ENCODE results near the gene PRKG1. TPM values are rescaled to one million over a fixed set of nuclear protein-coding genes. Genes with fewer than 3 reads are reported as not detected.
"Not testable (repeated sequence)": the region's sequence is repeated elsewhere in the genome, so short reads cannot be mapped to it uniquely, and the experiment has no call there.

Gene PRKG1
- total RNA-seq, 2 experiments from 2014 or later = not detected

- no peaks in the 10 kb centered on the region for H3K9me3 Mint-ChIP-seq
- CTCF ChIA-PET = no interaction called here
- POLR2A ChIA-PET = no interaction called here
- no peaks in the 10 kb centered on the region for H3K4me1 Mint-ChIP-seq
- no peak for DNase-seq
- H3K27ac Mint-ChIP-seq = no peak overlapping the region
- H3K4me3 Mint-ChIP-seq = no peak overlapping the region
- H3K36me3 Mint-ChIP-seq (ENCODE audit: low read depth) = no peaks in the 10 kb centered on the region
- no peaks in the 10 kb centered on the region for H3K27me3 Mint-ChIP-seq
Measured at GRCh38 chr10:51340366-51340765, 266.1 kb downstream of the PRKG1 start.

- no peak overlapping the region for H3K4me3 Mint-ChIP-seq
- DNase-seq = no peak
- ChIA-PET POLR2A (no interaction called here), CTCF (no interaction called here)
- H3K27me3 Mint-ChIP-seq = no peaks in the 10 kb centered on the region
- H3K9me3 Mint-ChIP-seq = no peaks in the 10 kb centered on the region
- no peaks in the 10 kb centered on the region for H3K4me1 Mint-ChIP-seq
- no peaks in the 10 kb centered on the region for H3K36me3 Mint-ChIP-seq (ENCODE audit: low read depth)
- no peak overlapping the region for H3K27ac Mint-ChIP-seq
Measured at GRCh38 chr10:51340845-51341610, 266.7 kb downstream of the PRKG1 start.

DNA sequence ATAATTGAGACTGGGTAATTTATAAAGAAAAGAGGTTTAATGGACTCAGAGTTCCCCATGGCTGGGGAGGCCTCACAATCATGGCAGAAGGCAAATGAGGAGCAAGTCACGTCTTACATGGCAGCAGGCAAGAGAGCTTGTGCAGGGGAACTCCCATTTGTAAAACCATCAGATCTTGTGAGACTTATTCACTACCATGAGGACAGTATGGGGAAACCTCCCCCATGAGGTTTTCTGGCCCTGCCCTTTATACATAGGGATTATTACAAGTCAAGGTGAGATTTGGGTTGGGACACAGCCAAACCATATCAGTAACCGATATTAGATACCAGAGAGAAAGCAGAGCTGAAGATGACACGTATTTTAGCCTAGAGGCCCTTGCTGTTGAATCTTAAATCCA lies 267.5 kb downstream of the PRKG1 start:
- H3K27me3 Mint-ChIP-seq; H3K36me3 Mint-ChIP-seq (ENCODE audit: low read depth); H3K4me1 Mint-ChIP-seq; H3K9me3 Mint-ChIP-seq; DNase-seq; H3K4me3 Mint-ChIP-seq; POLR2A ChIA-PET; CTCF ChIA-PET; H3K27ac Mint-ChIP-seq: not testable (repeated sequence)

DNA sequence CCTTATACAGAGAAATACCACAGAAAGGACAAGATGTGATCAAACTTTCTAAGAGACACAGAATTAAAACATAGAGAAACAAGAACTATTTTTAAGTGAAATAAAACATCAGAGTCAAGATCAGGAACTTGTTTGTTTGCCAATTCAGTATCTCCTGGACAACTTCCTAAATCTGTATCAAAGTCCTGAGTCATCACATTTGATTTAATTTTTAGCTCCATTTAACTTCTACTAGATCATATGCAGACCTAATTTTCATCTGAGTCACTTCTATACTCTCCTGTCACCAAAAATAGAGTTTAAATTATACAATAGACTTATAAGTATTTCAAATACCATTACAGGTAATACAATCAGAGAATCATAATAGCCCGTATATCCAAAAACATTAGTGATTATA lies 268.1 kb downstream of the PRKG1 start:
- Mint-ChIP-seq H3K27me3 (no peaks in the 10 kb centered on the region), H3K27ac (no peak overlapping the region), H3K4me3 (no peak overlapping the region), H3K36me3 (ENCODE audit: low read depth) (no peaks in the 10 kb centered on the region), H3K4me1 (no peaks in the 10 kb centered on the region), H3K9me3 (no peaks in the 10 kb centered on the region)
- DNase-seq = no peak
- ChIA-PET CTCF (no interaction called here), POLR2A (no interaction called here)

DNA sequence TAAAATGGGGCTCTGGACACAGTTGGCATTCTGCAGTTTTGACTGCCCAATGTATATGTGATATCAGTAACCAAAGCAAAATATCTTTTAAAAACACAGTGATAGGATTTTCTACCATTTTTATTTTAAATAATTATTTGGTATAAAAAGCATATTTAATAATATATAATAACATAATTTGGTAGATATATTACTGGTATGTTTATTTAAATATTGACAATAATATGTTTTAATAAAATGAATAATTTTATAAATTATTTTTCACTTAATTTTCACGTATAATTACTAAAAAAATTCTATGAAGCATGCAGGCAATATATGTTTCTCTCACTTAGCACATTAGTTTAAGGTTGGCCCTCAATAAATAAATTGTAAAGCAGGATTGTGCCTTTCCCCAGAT lies 269.1 kb downstream of the PRKG1 start:
- Mint-ChIP-seq H3K27ac (no peak overlapping the region), H3K9me3 (no peaks in the 10 kb centered on the region), H3K36me3 (ENCODE audit: low read depth) (no peaks in the 10 kb centered on the region), H3K27me3 (no peaks in the 10 kb centered on the region), H3K4me1 (no peaks in the 10 kb centered on the region), H3K4me3 (no peak overlapping the region)
- no peak for DNase-seq
- ChIA-PET CTCF (no interaction called here), POLR2A (no interaction called here)

- no peaks in the 10 kb centered on the region for H3K9me3 Mint-ChIP-seq
Measured at GRCh38 chr10:51344371-51344770, 270.1 kb downstream of the PRKG1 start.

DNA sequence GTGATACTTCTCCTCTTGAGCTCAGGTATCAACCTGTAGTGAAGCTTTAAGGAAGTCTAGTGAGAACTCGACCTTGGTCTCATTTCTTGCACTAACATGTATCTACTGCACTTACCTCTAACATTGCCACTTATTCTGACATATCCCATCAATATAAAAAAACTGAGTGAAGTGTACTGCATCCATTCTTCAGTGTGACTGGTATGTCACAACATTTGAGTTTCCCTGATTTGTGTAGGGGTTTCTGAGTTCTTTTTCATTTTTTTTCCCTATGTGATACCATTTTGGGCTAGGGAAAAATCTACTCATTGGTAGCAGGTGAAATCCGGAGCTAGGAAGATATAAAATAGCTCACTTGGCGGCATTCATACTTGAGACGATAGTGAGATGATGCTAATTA lies 274.3 kb downstream of the PRKG1 start:
- Mint-ChIP-seq H3K4me3 (no peak overlapping the region), H3K27me3 (no peaks in the 10 kb centered on the region), H3K4me1 (no peaks in the 10 kb centered on the region), H3K27ac (no peak overlapping the region), H3K9me3 (no peaks in the 10 kb centered on the region), H3K36me3 (ENCODE audit: low read depth) (no peaks in the 10 kb centered on the region)
- POLR2A ChIA-PET = no interaction called here
- CTCF ChIA-PET = interaction anchor here (0.6 kb wide), 1 partner anchor 760 kb away, joined by 4 read pairs; no protein-coding TSS in a partner anchor
- DNase-seq = no peak

More at GRCh38 chr10:51344371-51344770, 270.1 kb downstream of the PRKG1 start:
- no peaks in the 10 kb centered on the region for H3K27me3 Mint-ChIP-seq
- H3K27ac Mint-ChIP-seq = no peak overlapping the region
- H3K4me1 Mint-ChIP-seq = no peaks in the 10 kb centered on the region
- H3K4me3 Mint-ChIP-seq = no peak overlapping the region
- ChIA-PET POLR2A (no interaction called here), CTCF (no interaction called here)
- no peaks in the 10 kb centered on the region for H3K36me3 Mint-ChIP-seq (ENCODE audit: low read depth)
- DNase-seq = no peak

DNA sequence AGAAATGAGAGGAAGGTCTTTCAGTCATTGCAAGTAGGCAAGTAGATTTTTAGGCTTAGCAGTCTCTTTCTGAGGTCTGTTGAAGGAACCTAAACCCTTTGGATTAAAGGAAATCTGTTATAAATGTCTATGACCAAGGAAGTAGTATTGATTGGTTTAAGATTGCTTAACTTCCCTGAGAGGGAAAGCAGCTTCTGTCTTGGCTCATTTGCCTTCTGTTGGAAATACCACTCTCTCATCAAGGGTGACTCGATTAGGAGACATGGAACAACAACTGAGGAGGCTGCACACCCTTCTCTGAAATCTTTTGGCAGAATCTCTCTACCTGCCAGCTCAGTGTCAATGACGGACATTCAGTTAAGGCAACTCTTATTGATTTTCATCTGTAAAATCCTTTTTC lies 282.9 kb downstream of the PRKG1 start:
- CTCF ChIA-PET = no interaction called here
- Mint-ChIP-seq H3K4me3 (no peak overlapping the region), H3K36me3 (ENCODE audit: low read depth) (no peaks in the 10 kb centered on the region), H3K27ac (no peak overlapping the region), H3K4me1 (no peaks in the 10 kb centered on the region), H3K9me3 (no peaks in the 10 kb centered on the region), H3K27me3 (no peaks in the 10 kb centered on the region)
- DNase-seq = no peak
- POLR2A ChIA-PET = no interaction called here

GRCh38 chr10:51358227-51358626 lies 283.9 kb downstream of the PRKG1 start:
- CTCF ChIA-PET = no interaction called here

GRCh38 chr10:51363415-51363814 lies 289.1 kb downstream of the PRKG1 start:
- DNase-seq = no peak
- Mint-ChIP-seq H3K36me3 (ENCODE audit: low read depth) (no peaks in the 10 kb centered on the region), H3K27ac (no peak overlapping the region), H3K4me1 (no peaks in the 10 kb centered on the region), H3K4me3 (no peak overlapping the region), H3K9me3 (no peaks in the 10 kb centered on the region), H3K27me3 (no peaks in the 10 kb centered on the region)
- ChIA-PET CTCF (no interaction called here), POLR2A (no interaction called here)

More at GRCh38 chr10:51358227-51358626, 283.9 kb downstream of the PRKG1 start:
- H3K36me3 Mint-ChIP-seq (ENCODE audit: low read depth) = no peaks in the 10 kb centered on the region
- DNase-seq = no peak
- H3K9me3 Mint-ChIP-seq = no peaks in the 10 kb centered on the region
- no peak overlapping the region for H3K27ac Mint-ChIP-seq
- POLR2A ChIA-PET = no interaction called here
- no peak overlapping the region for H3K4me3 Mint-ChIP-seq
- no peaks in the 10 kb centered on the region for H3K4me1 Mint-ChIP-seq
- H3K27me3 Mint-ChIP-seq = no peaks in the 10 kb centered on the region

- CTCF ChIA-PET = no interaction called here
- Mint-ChIP-seq H3K27me3 (no peaks in the 10 kb centered on the region), H3K4me1 (no peaks in the 10 kb centered on the region)
Measured at GRCh38 chr10:51364674-51365073, 290.4 kb downstream of the PRKG1 start.

DNA sequence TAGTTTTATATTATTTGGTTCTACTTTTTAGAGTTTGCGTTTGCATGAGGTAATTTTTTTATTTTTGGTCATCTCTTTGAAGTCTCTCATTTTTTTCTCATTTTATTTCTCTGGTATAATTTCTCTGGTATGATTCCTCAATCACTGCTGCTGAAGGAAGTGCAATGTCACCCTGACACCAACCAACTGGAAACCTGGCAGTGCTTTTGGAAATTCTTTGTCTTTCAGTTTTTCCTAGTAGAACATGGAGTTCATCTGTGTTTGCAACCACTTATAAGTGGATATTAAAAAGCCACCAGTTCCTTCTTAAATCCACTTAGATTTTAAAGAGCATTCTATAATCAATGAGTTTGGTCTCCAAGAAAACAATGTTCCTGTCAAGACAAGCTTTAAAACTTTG lies 291.8 kb downstream of the PRKG1 start:
- no peak for DNase-seq
- Mint-ChIP-seq H3K4me1 (no peaks in the 10 kb centered on the region), H3K27me3 (no peaks in the 10 kb centered on the region), H3K36me3 (ENCODE audit: low read depth) (no peaks in the 10 kb centered on the region), H3K9me3 (no peaks in the 10 kb centered on the region), H3K27ac (no peak overlapping the region), H3K4me3 (no peak overlapping the region)
- ChIA-PET CTCF (no interaction called here), POLR2A (no interaction called here)

More at GRCh38 chr10:51364674-51365073, 290.4 kb downstream of the PRKG1 start:
- H3K4me3 Mint-ChIP-seq = no peak overlapping the region
- DNase-seq = no peak
- POLR2A ChIA-PET = no interaction called here
- H3K27ac Mint-ChIP-seq = no peak overlapping the region
- H3K9me3 Mint-ChIP-seq = no peaks in the 10 kb centered on the region
- H3K36me3 Mint-ChIP-seq (ENCODE audit: low read depth) = no peaks in the 10 kb centered on the region

DNA sequence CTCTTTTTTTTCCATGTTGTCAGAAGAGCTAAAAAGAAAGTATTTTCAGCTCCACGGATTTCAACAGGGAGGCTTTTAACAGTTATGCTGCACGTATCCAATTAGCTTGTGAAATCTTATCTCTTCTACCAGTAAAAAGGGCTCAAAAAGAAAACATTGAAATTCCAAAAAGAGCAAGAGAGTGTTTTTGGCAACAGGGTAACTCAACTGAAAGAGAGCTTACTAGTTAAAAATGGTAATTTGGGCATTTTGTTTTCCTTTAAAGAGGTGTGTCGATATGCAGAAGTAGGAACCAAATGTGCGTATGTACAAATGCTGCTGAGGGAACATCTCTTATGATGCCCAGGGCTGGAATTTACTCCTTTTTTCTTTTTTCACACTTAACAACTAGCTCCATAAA lies 292.8 kb downstream of the PRKG1 start:
- Mint-ChIP-seq H3K27me3 (no peaks in the 10 kb centered on the region), H3K9me3 (no peaks in the 10 kb centered on the region), H3K4me3 (no peak overlapping the region), H3K27ac (no peak overlapping the region), H3K4me1 (no peaks in the 10 kb centered on the region), H3K36me3 (ENCODE audit: low read depth) (no peaks in the 10 kb centered on the region)
- DNase-seq = no peak
- ChIA-PET POLR2A (no interaction called here), CTCF (no interaction called here)

DNA sequence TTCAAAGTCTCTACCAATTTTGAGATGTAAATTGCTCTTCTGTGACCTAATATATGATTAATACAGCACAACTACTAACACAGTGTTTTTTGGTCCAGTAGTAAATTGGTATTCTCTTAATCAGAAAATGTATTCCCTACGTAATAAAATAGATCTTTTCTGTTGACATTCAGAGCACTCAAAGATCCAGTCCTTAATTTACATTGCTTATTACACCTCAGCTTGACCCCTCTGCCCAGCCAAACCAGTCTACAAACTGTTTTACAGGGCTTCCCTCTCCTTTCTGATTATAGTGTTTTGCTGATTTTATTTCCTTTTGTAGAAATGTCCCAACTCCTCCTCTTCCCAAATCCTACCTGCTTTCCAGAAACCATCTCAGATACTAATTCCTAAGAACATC lies 293.4 kb downstream of the PRKG1 start:
- ChIA-PET CTCF (no interaction called here), POLR2A (no interaction called here)
- H3K36me3 Mint-ChIP-seq (ENCODE audit: low read depth) = no peaks in the 10 kb centered on the region
- no peaks in the 10 kb centered on the region for H3K4me1 Mint-ChIP-seq
- no peaks in the 10 kb centered on the region for H3K27me3 Mint-ChIP-seq
- H3K9me3 Mint-ChIP-seq = no peaks in the 10 kb centered on the region
- DNase-seq = no peak
- H3K27ac Mint-ChIP-seq = no peak overlapping the region
- no peak overlapping the region for H3K4me3 Mint-ChIP-seq

Data from activated CD4-positive, alpha-beta T cell treated with anti-CD3 and anti-CD28 coated beads, Interleukin-2, amount 10 ng/mL, durations not matched to agents 7 days and 5 days (primary cell).